Glomerular visceral epithelial cell (primary cell): ENCODE results near the gene TTC33.
A peak's percentile ranks its signal among the peaks of the same experiment; 100 is the strongest.
"Not testable (repeated sequence)": the region's sequence is repeated elsewhere in the genome, so short reads cannot be mapped to it uniquely, and the experiment has no call there.

Source experiments
- DNase-seq: peaks from one replicate; pipeline ENCODE4 v3.0.0-alpha.2; 2016; ENCODE audit errors: extremely low spot score

Gene TTC33

GRCh38 chr5:40780199-40780598 is 24.4 kb upstream of the TTC33 start:
- DNase-seq = no peak

GRCh38 chr5:40779561-40779960 is 23.8 kb upstream of the TTC33 start:
- DNase-seq = no peak

DNA sequence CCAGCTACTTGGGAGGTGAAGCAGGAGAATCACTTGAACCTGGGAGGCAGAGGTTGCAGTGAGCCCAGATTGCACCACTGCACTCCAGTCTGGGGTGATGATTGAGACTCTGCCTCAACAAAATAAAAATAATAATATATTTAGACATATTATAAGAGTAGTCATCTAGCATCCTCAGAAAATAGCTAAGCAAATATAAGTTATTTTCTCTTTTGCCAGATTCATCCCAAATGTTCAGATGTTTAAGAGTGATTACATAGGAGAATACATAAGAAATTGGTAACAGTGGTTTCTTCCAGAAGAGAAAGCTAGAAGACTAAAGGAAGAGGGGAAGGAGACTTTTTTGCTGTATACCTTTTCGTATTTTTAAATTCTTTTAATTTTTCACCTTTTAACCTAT is 22.4 kb upstream of the TTC33 start:
- no peak for DNase-seq

DNA sequence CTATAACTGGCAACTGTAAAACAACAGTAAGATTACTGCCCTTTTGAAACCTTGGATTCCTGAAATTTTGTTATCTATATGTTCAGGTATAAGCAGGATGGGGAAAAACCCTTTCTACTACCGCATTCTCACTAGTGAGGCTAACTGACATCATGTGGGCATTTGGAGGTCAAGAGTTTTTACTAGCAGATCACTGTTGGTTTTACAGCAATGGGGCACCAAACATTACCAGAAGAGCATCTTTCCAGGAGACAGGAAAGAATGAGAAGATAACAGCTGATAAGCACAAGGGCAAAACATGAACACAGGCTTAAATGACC is 20.9 kb upstream of the TTC33 start:
- DNase-seq = no peak

GRCh38 chr5:40775846-40776657 is 20.3 kb upstream of the TTC33 start:
- DNase-seq = no peak

DNA sequence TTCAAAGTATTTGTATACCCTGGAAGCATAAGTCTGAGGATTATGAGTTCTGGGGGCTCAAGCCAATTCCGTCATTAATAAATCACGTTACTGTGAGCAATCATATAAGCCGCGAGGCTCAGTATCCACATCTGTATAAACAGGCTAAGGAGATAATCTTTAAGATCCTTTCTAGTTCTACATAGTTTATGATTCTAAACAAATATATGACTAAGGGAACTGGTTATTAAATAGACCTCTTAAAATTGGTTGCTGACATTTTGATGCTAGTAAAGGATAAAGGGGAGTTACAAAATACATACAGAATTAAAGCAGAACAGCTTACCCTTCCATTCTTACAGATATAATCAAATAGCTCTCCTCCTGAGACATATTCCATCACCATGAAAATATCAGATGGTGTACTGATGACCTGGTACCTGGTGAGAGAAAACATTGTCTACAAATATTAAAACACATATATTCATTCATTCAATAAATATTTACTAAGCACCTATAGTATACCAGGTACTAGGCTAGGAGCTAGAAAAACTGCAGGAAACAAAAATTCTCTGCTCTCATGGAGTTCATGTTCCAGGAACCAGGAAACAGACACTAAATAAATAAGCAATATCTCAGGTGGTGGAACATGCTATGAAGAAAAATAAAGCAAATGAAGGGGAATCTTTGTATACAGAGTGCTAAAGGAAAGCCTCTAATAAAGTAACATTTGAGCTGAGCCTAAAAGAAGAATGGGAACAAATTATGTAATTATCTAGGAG is 19.5 kb upstream of the TTC33 start:
- no peak for DNase-seq

- DNase-seq = no peak
These were observed 18.9 kb upstream of the TTC33 start for GRCh38 chr5:40774623-40775022.

DNA sequence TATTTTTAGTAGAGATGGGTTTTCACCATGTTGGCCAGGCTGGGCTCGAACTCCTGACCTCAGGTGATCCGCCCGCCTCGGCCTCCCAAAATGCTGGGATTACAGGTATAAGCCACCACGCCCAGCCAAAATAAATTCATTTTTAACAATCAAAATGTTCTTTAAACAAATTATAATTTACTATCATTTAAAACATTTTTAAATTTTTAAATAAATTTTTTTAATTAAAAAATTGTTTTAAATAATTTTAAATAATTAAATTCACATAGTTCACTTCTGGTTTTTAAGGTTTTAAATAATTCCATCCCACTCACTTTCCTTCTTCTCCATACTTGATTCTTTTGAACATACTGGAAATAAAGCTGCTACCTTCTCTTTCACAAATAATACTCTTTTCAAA is 15.0 kb upstream of the TTC33 start:
- no peak for DNase-seq

- DNase-seq = no peak
These were observed 6.9 kb upstream of the TTC33 start for GRCh38 chr5:40762705-40763104.

DNA sequence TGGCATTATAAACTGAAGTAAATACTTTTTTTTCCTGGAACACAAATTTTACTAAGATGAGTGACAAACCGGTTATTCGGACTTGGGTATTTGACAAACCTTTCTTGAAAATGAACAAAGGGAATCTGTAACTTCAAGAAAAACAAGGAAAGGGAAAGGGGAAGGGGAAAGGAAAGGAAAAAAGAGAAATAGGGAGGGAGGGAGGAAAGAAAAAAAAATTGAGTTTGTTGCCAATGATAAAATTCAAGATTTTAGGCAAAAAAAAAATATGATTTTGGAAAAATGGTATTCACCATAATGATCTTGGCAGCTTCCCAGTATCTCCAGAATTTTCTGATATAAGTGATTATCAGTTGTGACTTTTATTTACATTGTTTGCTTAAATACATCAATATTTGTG is 1.6 kb upstream of the TTC33 start:
- DNase-seq = no peak

- DNase-seq = peak; percentile 85
These were observed 711 bp downstream of the TTC33 start for GRCh38 chr5:40755093-40755406.

GRCh38 chr5:40754381-40755092 is 1.2 kb downstream of the TTC33 start:
- peak; percentile 25 for DNase-seq

DNA sequence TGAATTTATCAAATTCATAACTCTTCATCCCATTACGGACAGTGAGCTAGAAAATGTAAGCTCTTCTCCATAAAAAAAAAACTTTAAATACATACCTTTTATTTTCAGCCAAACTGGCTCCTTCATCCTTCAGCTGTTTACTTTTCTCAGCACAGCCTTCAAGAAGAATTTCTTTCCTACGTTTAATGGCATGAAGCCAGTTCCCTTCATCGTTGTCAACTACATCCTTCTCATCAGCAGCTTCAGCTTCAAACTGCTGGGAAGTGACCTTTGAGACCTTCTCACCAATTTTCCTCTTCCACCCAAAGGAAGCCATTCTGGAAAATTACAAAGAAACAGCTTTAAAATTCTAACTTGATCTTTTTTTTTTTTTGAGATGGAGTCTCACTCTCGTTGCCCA is 9.1 kb downstream of the TTC33 start:
- DNase-seq = no peak

DNA sequence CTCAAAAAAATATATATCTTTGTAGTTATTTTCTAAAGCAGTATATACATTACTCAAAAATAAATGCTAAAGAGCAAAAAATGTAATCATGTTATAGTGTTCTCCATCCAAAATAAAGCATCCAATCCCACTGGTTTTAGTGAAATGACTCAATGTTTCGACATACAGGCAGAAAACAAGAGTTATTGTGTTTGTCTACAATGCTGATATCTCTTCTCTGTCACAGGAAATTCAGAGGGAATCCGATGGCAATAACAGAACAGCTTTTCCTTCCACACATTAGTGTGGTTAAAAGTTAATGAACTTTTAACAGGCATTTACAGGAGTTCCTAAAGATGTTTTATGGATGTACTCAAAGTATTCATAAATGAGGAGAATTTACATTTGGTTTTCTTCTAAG is 12.0 kb downstream of the TTC33 start:
- DNase-seq = no peak

DNA sequence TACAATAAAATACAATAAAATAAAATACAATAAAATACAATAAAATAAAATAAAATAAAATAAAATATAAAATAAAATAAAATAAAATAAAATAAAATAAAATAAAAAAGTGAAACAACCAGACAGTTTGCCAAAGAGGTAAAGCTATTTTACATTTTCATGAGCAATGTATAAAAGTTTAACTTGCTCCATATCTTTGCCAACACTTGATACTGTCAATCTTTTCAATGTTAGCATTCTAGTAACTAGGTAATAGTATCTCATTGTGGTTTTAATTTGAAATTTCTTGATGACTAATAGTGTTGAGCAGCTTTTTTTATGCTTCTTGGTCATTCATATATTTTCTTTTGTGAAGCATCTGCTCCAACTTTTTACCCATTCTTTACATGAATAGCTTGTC is 17.3 kb downstream of the TTC33 start:
- no peak for DNase-seq

GRCh38 chr5:40736103-40736875 is 19.5 kb downstream of the TTC33 start:
- DNase-seq = peak; percentile 55

- DNase-seq = no peak
These were observed 20.2 kb downstream of the TTC33 start for GRCh38 chr5:40735609-40736008.

DNA sequence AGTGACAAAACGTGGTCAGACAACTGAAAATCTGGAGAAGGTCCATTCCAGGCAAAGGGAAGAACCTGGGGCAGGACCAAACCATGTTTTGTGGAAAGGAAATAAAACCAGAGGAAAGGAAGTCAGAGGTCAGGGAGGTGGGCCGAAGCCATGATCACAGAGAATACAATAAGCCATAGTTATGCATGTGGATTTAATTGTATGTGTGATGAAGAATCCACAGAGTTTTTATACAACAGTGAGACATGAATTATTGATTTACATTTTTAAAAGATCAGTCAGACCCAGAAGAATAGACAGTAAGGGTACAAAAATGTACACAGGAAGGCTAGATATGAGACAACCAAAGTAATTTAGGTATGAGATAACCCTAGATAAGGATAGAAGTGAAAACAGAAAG is 20.8 kb downstream of the TTC33 start:
- DNase-seq = no peak

DNA sequence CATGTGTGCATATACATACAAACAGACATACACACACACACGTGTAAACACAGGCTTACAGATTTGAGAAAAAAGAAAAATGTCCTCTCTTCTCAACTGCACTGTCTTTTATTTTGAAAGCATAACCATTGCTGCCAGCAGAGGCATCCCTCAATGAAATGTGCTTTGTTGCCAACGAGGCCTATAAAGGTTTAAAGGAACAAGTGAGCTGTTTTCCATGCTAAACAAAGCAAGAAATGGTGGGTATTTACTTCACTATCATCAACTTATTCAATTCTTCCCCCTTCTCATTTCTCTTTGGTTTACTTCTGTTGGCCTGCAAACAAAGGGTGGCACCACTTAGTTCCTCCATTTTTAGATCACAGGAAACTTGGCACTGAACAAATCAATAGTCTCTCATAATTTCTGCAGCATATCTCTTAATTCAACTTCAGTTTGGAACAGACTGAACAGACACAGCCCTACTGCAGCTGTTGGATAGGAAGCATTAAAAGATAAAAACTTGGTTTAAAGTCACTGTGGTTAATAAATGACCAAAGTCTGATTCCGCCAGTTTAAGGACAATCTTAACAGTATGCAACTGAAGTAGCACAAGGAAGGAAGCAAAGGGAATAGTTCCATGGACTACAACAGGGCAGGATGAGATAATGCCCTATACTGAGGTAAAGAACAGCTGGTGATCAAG is 21.7 kb downstream of the TTC33 start:
- DNase-seq = peak; percentile 6

- DNase-seq = no peak
These were observed 22.3 kb downstream of the TTC33 start for GRCh38 chr5:40733434-40733833.

- DNase-seq = not testable (repeated sequence)
These were observed 33.3 kb downstream of the TTC33 start for GRCh38 chr5:40722497-40722911.

GRCh38 chr5:40720069-40720468 is 35.7 kb downstream of the TTC33 start:
- DNase-seq = no peak
